ENCODE measurements around the gene KATNB1. TPM values are rescaled to one million over a fixed set of nuclear protein-coding genes. Genes with fewer than 3 reads are reported as not detected.

The KATNB1 gene
- total RNA-seq, 6 experiments from 2014 or later = 5.6 to 17.5 (median 8.5) TPM

- WGBS (ENCODE audit: insufficient coverage, low coverage, low lambda C conversion rate, missing lambda C conversion rate) = 60% methylated on average over 1 of the region's 12 CpGs
- TF ChIP-seq POLR2A (IDR thresholded peaks at IDR 0.05) = no peak
- no peak for TF ChIP-seq CTCF (IDR thresholded peaks at IDR 0.05)
- Histone ChIP-seq H3K4me3 (no peak overlapping the region), H3K9me3 (no peaks in the 10 kb centered on the region), H3K27ac (no peak overlapping the region), H3K4me1 (no peaks in the 10 kb centered on the region), H3K27me3 (no peaks in the 10 kb centered on the region), H3K36me3 (peaks cover 2 to 46% (median 19%) of the 10 kb centered on the region in 4 donors)
- ATAC-seq (no peak), DNase-seq (no peak)
- intact Hi-C loops (cut with DNase I) = loop anchor here in 1 of 2 donors (10.0 kb wide), 1 partner anchor 253 kb away; no protein-coding TSS in a partner anchor
Measured at GRCh38 chr16:57761957-57762356, 26.4 kb downstream of the KATNB1 start.

GRCh38 chr16:57762365-57763040 lies 26.9 kb downstream of the KATNB1 start:
- Histone ChIP-seq H3K9me3 (no peaks in the 10 kb centered on the region), H3K27ac (no peak overlapping the region), H3K36me3 (peaks cover 2 to 51% (median 22%) of the 10 kb centered on the region in 4 donors), H3K4me3 (no peak overlapping the region), H3K4me1 (no peaks in the 10 kb centered on the region), H3K27me3 (no peaks in the 10 kb centered on the region)
- ATAC-seq = no peak
- intact Hi-C loops (cut with DNase I) = loop anchor here in 1 of 2 donors (10.0 kb wide), 1 partner anchor 252 kb away; no protein-coding TSS in a partner anchor
- WGBS (ENCODE audit: insufficient coverage, low coverage, low lambda C conversion rate, missing lambda C conversion rate) = 38% methylated on average over 2 of the region's 15 CpGs
- no peak for DNase-seq
- TF ChIP-seq CTCF (IDR thresholded peaks at IDR 0.05) (no peak), POLR2A (IDR thresholded peaks at IDR 0.05) (no peak)

- no peak for TF ChIP-seq CTCF (IDR thresholded peaks at IDR 0.05)
- TF ChIP-seq POLR2A (IDR thresholded peaks at IDR 0.05) = no peak
- Histone ChIP-seq H3K27me3 (no peaks in the 10 kb centered on the region), H3K36me3 (peaks cover 2 to 58% (median 23%) of the 10 kb centered on the region in 4 donors), H3K4me3 (no peak overlapping the region), H3K4me1 (no peaks in the 10 kb centered on the region), H3K9me3 (no peaks in the 10 kb centered on the region), H3K27ac (no peak overlapping the region)
- no peak for DNase-seq
- ATAC-seq = no peak
- intact Hi-C loops (cut with DNase I) = loop anchor here in 1 of 2 donors (10.0 kb wide), 1 partner anchor 251 kb away; no protein-coding TSS in a partner anchor
- 77% methylated on average over 5 of the region's 14 CpGs for WGBS (ENCODE audit: insufficient coverage, low coverage, low lambda C conversion rate, missing lambda C conversion rate)
Measured at GRCh38 chr16:57763285-57764005, 27.9 kb downstream of the KATNB1 start.

GRCh38 chr16:57764006-57764340 lies 28.4 kb downstream of the KATNB1 start:
- TF ChIP-seq CTCF (IDR thresholded peaks at IDR 0.05) (no peak), POLR2A (IDR thresholded peaks at IDR 0.05) (no peak)
- ATAC-seq = no peak
- H3K4me1 ChIP-seq = no peaks in the 10 kb centered on the region
- no CpG with 5 or more reads among the region's 9 CpGs for WGBS (ENCODE audit: insufficient coverage, low coverage, low lambda C conversion rate, missing lambda C conversion rate)
- no peak overlapping the region for H3K27ac ChIP-seq
- no peaks in the 10 kb centered on the region for H3K9me3 ChIP-seq
- H3K27me3 ChIP-seq = no peaks in the 10 kb centered on the region
- peaks cover 2 to 63% (median 25%) of the 10 kb centered on the region in 4 donors for H3K36me3 ChIP-seq
- intact Hi-C loops (cut with DNase I) = loop anchor here in 1 of 2 donors (10.0 kb wide), 1 partner anchor 251 kb away; no protein-coding TSS in a partner anchor
- H3K4me3 ChIP-seq = no peak overlapping the region
- no peak for DNase-seq

Data from right lobe of liver (tissue), 6 donors.